OCI-LY1 (cell line): ENCODE measurements around the gene ASPDH.

ENCODE experiments used
- CTCF ChIP-seq: fragments of 200-600 bp; sonication (generic), shearing (Covaris generic); IDR thresholded peaks from 2 replicates; pipeline ENCODE4 v1.5.1; 2017; ENCODE audit warnings: mild to moderate bottlenecking, antibody characterized with exemption, low read length, moderate library complexity, mixed read lengths
- EZH2 ChIP-seq: fragments of 200-600 bp; sonication (generic), shearing (Covaris generic); IDR thresholded peaks from 2 replicates; pipeline ENCODE4 v1.8.0; 2017; ENCODE audit warnings: borderline replicate concordance, mixed run types, mild to moderate bottlenecking, antibody characterized with exemption, low read length, moderate library complexity, mixed read lengths

GRCh38 chr19:50489461-50490011 is 24.2 kb downstream of the ASPDH start:
- no peak for TF ChIP-seq EZH2
- no peak for TF ChIP-seq CTCF
